ENCODE results near the gene EXOC8. TPM values are rescaled to one million over a fixed set of nuclear protein-coding genes. Genes with fewer than 3 reads are reported as not detected.

Gene EXOC8
- total RNA-seq, 1 experiment from 2014 or later: 9.9 TPM

Other genes with a start within 250 kb of the EXOC8 start
- gene TRIM67, start 175.8 kb downstream of the EXOC8 start, total RNA-seq (2014; rRNA removed; shearing (Covaris generic); ENCODE audit: low replicate concordance): 1.3 TPM in 1 of 2 replicates, not detected in the other
- 59.4 and 75.0 TPM in 2 replicates for gene GNPAT, start 96.6 kb downstream of the EXOC8 start, total RNA-seq (2014; rRNA removed; shearing (Covaris generic); ENCODE audit: low replicate concordance)
- gene SPRTN, start 441 bp upstream of the EXOC8 start, total RNA-seq (2014; rRNA removed; shearing (Covaris generic); ENCODE audit: low replicate concordance): 2.4 and 4.0 TPM in 2 replicates
- gene EGLN1, start 84.4 kb upstream of the EXOC8 start, total RNA-seq (2014; rRNA removed; shearing (Covaris generic); ENCODE audit: low replicate concordance): 54.6 and 64.3 TPM in 2 replicates
- gene TSNAX, start 190.8 kb upstream of the EXOC8 start, total RNA-seq (2014; rRNA removed; shearing (Covaris generic); ENCODE audit: low replicate concordance): 29.8 and 33.2 TPM in 2 replicates